GM12872 (cell line): Measurements from ENCODE around the gene PLPP3.

Experiments used
- TF ChIP-seq, protein P1 (sequence below): IDR thresholded peaks from 3 replicates; pipeline ENCODE4 v1.5.1; 2011; ENCODE audit warnings: low read depth, mild to moderate bottlenecking, low read length, moderate library complexity; ENCODE audit not compliant: insufficient read depth

The PLPP3 gene

GRCh38 chr1:56590520-56591011, 11.2 kb upstream of the PLPP3 start:
- TF ChIP-seq, protein P1, sequence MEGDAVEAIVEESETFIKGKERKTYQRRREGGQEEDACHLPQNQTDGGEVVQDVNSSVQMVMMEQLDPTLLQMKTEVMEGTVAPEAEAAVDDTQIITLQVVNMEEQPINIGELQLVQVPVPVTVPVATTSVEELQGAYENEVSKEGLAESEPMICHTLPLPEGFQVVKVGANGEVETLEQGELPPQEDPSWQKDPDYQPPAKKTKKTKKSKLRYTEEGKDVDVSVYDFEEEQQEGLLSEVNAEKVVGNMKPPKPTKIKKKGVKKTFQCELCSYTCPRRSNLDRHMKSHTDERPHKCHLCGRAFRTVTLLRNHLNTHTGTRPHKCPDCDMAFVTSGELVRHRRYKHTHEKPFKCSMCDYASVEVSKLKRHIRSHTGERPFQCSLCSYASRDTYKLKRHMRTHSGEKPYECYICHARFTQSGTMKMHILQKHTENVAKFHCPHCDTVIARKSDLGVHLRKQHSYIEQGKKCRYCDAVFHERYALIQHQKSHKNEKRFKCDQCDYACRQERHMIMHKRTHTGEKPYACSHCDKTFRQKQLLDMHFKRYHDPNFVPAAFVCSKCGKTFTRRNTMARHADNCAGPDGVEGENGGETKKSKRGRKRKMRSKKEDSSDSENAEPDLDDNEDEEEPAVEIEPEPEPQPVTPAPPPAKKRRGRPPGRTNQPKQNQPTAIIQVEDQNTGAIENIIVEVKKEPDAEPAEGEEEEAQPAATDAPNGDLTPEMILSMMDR: no peak

GRCh38 chr1:56589369-56589768, 10.0 kb upstream of the PLPP3 start:
- TF ChIP-seq, protein P1: no peak

GRCh38 chr1:56586502-56586901, 7.1 kb upstream of the PLPP3 start:
- TF ChIP-seq, protein P1: no peak

DNA sequence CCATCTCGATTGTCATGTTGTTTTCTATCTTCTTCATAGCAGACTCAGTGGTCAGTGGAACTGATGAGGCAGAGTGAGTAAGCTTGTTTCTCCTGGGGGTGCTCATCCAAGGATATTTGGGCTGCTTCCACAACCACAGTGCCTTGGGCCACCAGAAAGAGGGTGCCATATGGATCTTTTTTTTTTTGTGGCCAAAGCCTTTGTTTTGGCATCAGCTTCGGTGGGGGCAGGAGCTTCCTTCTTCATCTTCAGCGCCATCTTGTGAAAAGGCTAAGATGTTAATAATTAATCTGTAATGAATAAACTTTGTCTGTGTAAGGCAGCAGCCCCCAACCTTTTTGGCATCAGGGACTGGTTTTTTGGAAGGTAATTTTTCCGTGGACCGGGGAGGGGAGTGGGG, 6.6 kb upstream of the PLPP3 start:
- TF ChIP-seq, protein P1: no peak

- TF ChIP-seq, protein P1: peak; percentile 69
Observed at GRCh38 chr1:56584910-56585528, 5.7 kb upstream of the PLPP3 start.

DNA sequence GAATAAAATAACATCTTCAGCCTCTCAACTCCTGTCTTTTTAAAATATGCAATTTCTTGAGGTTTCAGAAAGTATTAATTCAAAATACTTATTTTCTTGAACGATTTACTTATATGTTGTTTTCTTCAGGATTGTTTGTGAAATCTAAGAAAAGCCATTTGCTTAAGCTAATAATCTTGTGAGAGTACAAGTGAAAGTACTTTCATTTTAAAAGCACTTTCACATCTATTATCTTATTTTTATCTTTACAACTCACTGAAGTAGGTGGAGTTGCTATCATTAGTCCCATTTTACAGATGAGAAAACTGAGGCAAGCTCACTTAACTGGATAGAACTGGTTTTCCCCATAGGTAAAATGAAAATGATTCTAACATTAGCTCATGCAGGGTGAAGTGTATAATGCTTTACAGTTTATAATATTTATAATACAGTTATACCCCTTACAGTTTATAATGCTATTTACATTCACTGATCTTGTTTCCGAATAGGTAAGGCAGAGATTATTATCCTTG, 4.7 kb upstream of the PLPP3 start:
- TF ChIP-seq, protein P1: no peak

GRCh38 chr1:56580771-56581170, 1.4 kb upstream of the PLPP3 start:
- TF ChIP-seq, protein P1: no peak
